Mucosa of rectum (tissue), 2 donors: Measurements from ENCODE around the gene PRPH.

Experiments used
- H3K27ac ChIP-seq, 2 donors: one replicate each; pipeline ENCODE4 v1.7.0; 2013; ENCODE audit warnings: inconsistent platforms in 2 of 2, low read depth in 2 of 2, low read length in 2 of 2
- H3K27me3 ChIP-seq, 2 donors: one replicate each; pipeline ENCODE4 v1.7.0; 2013; ENCODE audit warnings: low read length in 2 of 2; ENCODE audit not compliant: control insufficient read depth in 2 of 2, insufficient read depth in 2 of 2
- H3K36me3 ChIP-seq, 2 donors: one replicate each; pipeline ENCODE4 v1.7.0; 2013; ENCODE audit warnings: low read length in 2 of 2; ENCODE audit not compliant: control insufficient read depth in 2 of 2, insufficient read depth in 2 of 2
- H3K4me1 ChIP-seq, 2 donors: one replicate each; pipeline ENCODE4 v1.7.0; 2013; ENCODE audit warnings: low read length in 2 of 2, mild to moderate bottlenecking in 1 of 2; ENCODE audit not compliant: control insufficient read depth in 2 of 2, insufficient read depth in 2 of 2
- H3K4me3 ChIP-seq, 2 donors: one replicate each; pipeline ENCODE4 v1.7.0; 2013; ENCODE audit warnings: low read length in 2 of 2
- H3K9ac ChIP-seq, 2 donors: one replicate each; pipeline ENCODE4 v1.7.0; 2013; ENCODE audit warnings: low read length in 2 of 2, low read depth in 1 of 2, mild to moderate bottlenecking in 1 of 2
- H3K9me3 ChIP-seq, 2 donors: one replicate each; pipeline ENCODE4 v1.7.0; 2013; ENCODE audit warnings: low read length in 2 of 2; ENCODE audit not compliant: control insufficient read depth in 2 of 2
- donor health status: healthy.
- donor health status: Normal muscosa, but diverticular disease.

Gene PRPH

GRCh38 chr12:49288412-49288853 lies 6.5 kb upstream of the PRPH start:
- H3K9ac ChIP-seq: no peak overlapping the region
- no peak overlapping the region for H3K4me3 ChIP-seq
- no peak overlapping the region for H3K27ac ChIP-seq
- peaks cover 2 to 4% of the 10 kb centered on the region in 2 donors for H3K4me1 ChIP-seq
- H3K9me3 ChIP-seq: no peaks in the 10 kb centered on the region
- peaks cover 7 to 8% of the 10 kb centered on the region in 2 donors for H3K27me3 ChIP-seq
- no peaks in the 10 kb centered on the region for H3K36me3 ChIP-seq

DNA sequence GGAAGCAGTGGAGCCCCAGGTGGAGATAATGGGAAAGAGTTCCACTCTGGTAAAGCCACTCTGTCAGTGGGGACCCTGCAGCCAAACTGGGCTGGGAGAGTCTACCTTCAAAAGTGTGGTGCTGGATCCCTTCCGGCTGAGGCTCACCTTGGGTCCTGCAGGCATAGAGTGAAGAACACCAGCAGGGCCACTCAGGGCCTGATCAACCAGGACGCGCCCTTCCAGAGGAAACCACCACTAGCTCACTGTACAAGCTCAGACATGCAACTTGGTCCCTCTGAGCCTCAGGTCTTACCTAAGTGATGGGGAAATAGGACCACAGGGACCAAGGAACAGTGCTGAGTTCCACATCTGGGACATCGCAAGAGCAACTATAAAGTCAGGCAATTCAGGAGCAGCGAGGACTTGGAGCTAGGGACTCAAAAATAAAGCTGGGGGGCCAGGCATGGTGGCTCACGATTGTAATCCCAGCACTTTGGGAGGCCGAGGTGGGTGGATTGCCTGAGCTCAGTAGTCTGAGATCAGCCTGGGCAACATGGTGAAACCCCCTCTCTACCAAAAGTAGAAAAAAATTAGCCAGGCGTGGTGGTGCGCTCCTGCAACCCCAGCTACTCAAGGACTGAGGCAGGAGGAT lies 5.9 kb upstream of the PRPH start:
- no peaks in the 10 kb centered on the region for H3K36me3 ChIP-seq
- H3K4me3 ChIP-seq: no peak overlapping the region
- H3K9me3 ChIP-seq: no peaks in the 10 kb centered on the region
- no peak overlapping the region for H3K9ac ChIP-seq
- no peak overlapping the region for H3K27ac ChIP-seq
- peaks cover 2 to 4% of the 10 kb centered on the region in 2 donors for H3K4me1 ChIP-seq
- peaks cover 8% of the 10 kb centered on the region in 2 donors for H3K27me3 ChIP-seq

DNA sequence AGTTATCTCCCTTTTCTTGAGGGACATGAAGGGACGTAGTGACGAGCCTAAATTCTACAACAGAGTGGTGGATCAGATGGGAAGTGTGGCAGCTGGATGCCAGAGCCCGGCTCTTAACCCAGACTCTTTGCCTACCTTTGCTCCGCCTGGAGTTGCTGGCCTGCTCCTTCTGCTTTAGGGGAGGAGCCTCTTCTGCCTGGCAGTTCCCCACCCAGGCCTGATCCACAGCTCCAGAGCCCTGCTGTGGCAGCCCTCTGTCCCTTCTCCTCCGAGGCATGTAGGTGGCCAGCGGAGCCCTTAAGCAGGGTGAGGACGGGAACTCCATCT lies 2.3 kb upstream of the PRPH start:
- no peaks in the 10 kb centered on the region for H3K9me3 ChIP-seq
- peaks cover 30 to 32% of the 10 kb centered on the region in 2 donors for H3K27me3 ChIP-seq
- no peak overlapping the region for H3K9ac ChIP-seq
- H3K4me3 ChIP-seq: no peak overlapping the region
- H3K36me3 ChIP-seq: no peaks in the 10 kb centered on the region
- no peak overlapping the region for H3K27ac ChIP-seq
- peaks cover 19% of the 10 kb centered on the region in 2 donors for H3K4me1 ChIP-seq

DNA sequence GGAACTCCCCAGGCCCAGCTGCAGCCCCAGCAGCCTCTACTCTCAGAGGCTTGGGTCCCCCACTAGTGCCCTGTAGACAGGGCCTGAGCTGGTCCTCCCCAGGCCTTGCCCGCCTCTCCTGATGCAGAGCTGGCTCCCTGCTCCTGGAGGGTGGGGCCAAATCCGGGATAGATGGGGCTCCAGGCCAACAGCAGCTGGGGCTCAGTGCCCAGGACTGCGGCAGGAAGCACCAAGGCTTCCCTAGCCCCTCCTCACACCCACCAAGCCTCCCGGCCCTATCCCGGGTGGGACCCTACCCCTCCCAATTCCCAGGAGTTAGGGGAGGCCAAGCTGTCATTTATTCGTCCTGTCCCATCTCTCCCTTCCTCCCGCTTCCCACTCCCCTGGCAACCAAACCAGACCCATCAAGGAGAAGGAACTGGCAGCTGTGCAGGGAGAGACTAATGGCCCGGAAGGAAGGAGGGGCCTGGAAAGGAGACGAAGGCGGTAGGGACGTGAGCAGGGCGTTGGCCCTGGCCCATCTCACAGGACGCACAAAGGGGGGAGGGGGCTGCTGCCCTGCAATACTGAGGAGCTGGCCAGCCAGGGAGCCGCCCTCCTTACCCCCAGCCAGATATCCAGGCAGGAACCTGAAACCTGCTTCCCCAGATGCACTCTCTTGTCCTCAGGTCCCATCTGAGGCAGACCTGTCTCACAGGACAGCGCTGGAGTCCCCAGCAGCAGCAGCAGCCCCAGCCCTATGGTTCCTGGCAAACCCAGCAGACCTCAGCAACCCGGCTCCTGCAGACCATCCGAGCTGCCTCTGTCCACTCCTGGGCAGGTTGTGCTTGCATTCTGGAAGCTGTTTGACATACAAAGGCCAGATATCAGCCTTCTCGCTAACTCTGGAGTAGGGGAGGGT lies 1.6 kb upstream of the PRPH start:
- no peak overlapping the region for H3K9ac ChIP-seq
- no peaks in the 10 kb centered on the region for H3K36me3 ChIP-seq
- peaks cover 18 to 19% of the 10 kb centered on the region in 2 donors for H3K4me1 ChIP-seq
- no peaks in the 10 kb centered on the region for H3K9me3 ChIP-seq
- H3K27me3 ChIP-seq: peaks cover 31 to 38% of the 10 kb centered on the region in 2 donors
- no peak overlapping the region for H3K27ac ChIP-seq
- H3K4me3 ChIP-seq: peak overlapping the region in 1 of 2 donors; percentile 22

DNA sequence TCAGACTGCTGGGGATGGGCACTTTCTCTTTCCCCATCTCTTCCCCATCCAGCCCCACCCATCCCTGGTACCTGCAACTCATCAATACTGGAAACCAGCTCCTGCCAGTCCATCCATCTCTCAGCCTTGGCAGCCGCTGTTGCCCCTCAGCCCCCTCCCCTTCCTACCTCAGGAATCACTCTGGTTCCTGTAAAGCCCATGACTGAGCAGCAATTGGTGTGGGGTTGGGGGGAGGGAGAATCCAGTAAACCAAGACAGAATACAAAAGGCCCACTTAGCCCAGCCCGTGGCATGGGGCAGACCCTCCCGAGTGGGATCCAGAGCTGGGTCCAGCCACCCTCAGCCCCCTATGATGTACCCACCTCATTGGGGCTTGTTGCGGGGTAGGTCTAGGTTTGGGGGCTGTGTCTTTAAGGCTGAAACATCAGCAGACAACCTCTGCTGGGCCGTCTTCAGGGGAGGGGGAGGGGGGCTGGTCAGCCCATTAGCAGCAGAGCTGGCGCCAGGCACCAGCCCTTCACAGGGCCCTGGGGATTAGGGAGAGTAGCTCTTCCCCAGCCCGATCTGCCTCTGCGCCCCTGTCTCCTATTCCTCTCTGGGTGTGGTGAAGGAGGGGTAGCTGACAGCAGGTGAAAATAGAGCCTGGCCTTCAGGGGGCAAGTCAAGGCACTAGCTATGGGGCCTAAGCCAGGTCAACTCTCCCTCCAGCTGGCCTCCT lies 702 bp upstream of the PRPH start:
- Histone ChIP-seq H3K36me3 (no peaks in the 10 kb centered on the region), H3K9me3 (no peaks in the 10 kb centered on the region), H3K4me3 (no peak overlapping the region), H3K9ac (no peak overlapping the region), H3K27me3 (peaks cover 36 to 44% of the 10 kb centered on the region in 2 donors), H3K4me1 (peaks cover 16 to 19% of the 10 kb centered on the region in 2 donors), H3K27ac (no peak overlapping the region)

DNA sequence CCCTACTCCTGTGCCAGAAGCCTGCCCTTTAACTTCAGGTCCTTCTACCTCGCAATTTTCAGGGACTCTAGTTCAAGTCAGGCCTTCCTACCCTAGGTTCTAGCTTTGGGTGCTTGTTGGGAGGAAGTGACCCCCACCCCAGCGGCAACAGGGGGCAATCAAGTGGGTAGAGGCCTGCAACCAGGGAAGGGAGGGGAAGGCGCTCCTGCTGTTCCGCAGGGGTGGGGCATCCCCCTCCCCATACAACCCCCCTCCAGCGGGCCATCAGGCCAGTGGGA lies 204 bp upstream of the PRPH start:
- H3K9me3 ChIP-seq: no peaks in the 10 kb centered on the region
- H3K36me3 ChIP-seq: no peaks in the 10 kb centered on the region
- peaks cover 36 to 44% of the 10 kb centered on the region in 2 donors for H3K27me3 ChIP-seq
- H3K27ac ChIP-seq: no peak overlapping the region
- peaks cover 16 to 19% of the 10 kb centered on the region in 2 donors for H3K4me1 ChIP-seq
- H3K4me3 ChIP-seq: no peak overlapping the region
- H3K9ac ChIP-seq: no peak overlapping the region

DNA sequence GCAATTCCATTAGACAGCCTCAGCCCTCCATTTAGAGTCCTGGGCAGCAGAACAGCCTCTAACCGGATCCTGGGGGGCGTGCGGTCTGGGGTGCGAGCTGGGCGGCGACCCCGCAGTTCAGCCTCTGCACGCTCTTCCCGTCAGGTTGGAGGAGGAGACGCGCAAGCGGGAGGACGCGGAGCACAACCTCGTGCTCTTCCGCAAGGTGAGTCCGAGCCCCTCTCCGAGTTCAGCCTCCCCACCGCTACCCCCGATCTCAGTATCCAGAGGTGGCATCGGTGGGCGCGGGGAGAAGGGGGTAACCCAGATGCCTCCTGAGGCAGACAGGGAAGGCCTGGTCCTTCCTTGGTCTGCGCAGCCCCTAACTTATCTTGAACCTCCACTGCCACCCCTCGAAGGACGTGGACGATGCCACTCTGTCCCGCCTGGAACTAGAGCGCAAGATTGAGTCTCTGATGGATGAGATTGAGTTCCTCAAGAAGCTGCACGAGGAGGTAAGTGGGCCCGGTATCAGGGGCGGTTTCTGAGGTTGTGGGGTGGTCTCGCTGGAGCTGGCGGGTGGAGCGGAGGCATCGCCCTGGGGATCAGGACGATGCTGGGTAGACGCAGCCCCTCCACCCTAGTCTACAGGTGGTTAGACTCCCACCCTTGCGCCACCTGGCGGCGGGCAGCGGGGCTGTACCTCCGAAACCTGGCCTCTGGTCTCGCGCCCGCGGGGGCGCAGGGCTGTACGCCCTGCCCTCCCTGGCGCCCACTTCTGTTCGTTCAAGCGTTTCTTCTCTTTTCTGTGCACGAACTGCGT lies 1.3 kb downstream of the PRPH start:
- Histone ChIP-seq H3K9ac (no peak overlapping the region), H3K9me3 (no peaks in the 10 kb centered on the region), H3K4me1 (peaks cover 16 to 19% of the 10 kb centered on the region in 2 donors), H3K36me3 (no peaks in the 10 kb centered on the region), H3K27me3 (peaks cover 36 to 48% of the 10 kb centered on the region in 2 donors), H3K4me3 (peak overlapping the region in 1 of 2 donors; percentile 44), H3K27ac (no peak overlapping the region)

DNA sequence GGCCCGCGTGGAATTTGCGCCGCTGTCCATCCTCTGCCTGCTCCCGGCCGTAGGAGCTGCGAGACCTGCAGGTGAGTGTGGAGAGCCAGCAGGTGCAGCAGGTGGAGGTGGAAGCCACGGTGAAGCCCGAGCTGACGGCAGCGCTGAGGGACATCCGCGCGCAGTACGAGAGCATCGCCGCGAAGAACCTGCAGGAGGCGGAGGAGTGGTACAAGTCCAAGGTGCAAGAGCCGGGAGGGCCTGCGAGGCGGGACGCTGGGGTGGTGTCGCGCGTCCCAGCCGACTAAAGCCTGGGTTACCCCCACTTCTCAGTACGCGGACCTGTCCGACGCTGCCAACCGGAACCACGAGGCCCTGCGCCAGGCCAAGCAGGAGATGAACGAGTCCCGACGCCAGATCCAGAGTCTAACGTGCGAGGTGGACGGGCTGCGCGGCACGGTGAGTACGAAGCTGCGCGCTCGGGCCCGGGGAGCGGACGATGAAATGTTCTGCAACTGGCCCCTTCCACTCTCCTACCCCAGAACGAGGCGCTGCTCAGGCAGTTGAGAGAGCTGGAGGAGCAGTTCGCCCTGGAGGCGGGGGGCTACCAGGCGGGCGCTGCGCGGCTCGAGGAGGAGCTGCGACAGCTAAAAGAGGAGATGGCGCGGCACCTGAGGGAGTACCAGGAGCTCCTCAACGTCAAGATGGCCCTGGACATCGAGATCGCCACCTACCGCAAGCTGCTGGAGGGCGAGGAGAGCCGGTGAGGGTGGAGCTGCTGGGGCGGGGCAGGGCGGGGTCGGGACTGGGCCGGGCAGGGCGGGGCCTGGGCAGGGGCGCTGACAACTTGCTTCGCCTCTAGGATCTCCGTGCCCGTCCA lies 2.1 kb downstream of the PRPH start:
- Histone ChIP-seq H3K27ac (no peak overlapping the region), H3K9ac (no peak overlapping the region), H3K9me3 (no peaks in the 10 kb centered on the region), H3K4me3 (peak overlapping the region in 1 of 2 donors; percentile 44), H3K27me3 (peaks cover 39 to 48% of the 10 kb centered on the region in 2 donors), H3K4me1 (peaks cover 16 to 19% of the 10 kb centered on the region in 2 donors), H3K36me3 (no peaks in the 10 kb centered on the region)

DNA sequence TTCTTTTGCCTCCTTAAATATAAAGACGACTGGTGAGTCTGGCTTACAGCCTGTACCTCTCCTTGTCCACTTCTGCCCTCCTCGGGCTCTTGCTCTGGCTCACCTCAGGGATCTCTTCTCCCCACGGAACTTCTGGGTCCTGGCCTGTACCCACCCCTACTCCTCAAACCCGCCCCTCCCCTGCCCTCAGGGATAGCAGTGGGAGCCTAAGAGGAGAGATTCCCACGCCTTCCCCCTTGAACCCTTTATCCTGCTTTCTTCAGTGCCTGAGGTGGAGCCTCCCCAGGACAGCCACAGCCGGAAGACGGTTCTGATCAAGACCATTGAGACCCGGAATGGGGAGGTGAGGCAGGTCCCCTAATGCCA lies 2.7 kb downstream of the PRPH start:
- Histone ChIP-seq H3K27ac (no peak overlapping the region), H3K9ac (no peak overlapping the region), H3K4me1 (peaks cover 16 to 19% of the 10 kb centered on the region in 2 donors), H3K9me3 (no peaks in the 10 kb centered on the region), H3K27me3 (peaks cover 39 to 48% of the 10 kb centered on the region in 2 donors), H3K4me3 (peak overlapping the region in 1 of 2 donors; percentile 20), H3K36me3 (no peaks in the 10 kb centered on the region)
